Mucosa of descending colon (tissue), 3 donors: ENCODE data around the gene MS4A18. TPM values are rescaled to one million over a fixed set of nuclear protein-coding genes. Genes with fewer than 3 reads are reported as not detected.

ENCODE experiments used
- ATAC-seq: fragments of 200-7000 bp; cut with Tn5 transposase; one replicate; pipeline ENCODE4 v1.9.1; 2020; ENCODE audit warnings: mild to moderate bottlenecking, moderate library complexity
- DNase-seq, 3 donors: peaks; one replicate each; pipeline ENCODE4 v3.0.0-alpha.2; 2020
- H3K36me3 ChIP-seq: fragments of 200-600 bp; one replicate; pipeline ENCODE4 v1.8.0; 2021; ENCODE audit warnings: low read depth, mild to moderate bottlenecking
- H3K4me1 ChIP-seq: fragments of 200-600 bp; one replicate; pipeline ENCODE4 v1.8.0; 2021; ENCODE audit warnings: low read depth, mild to moderate bottlenecking
- H3K4me3 ChIP-seq: fragments of 200-600 bp; one replicate; pipeline ENCODE4 v1.8.0; 2021; ENCODE audit warnings: mild to moderate bottlenecking
- H3K9me3 ChIP-seq: fragments of 200-600 bp; one replicate; pipeline ENCODE4 v1.8.0; 2021; ENCODE audit warnings: mild to moderate bottlenecking
- intact Hi-C, 2 donors: fragments of 100-400 bp; cut with DNase I in 1 of 2; cut with micrococcal nuclease in 1 of 2; formaldehyde crosslinking; loops; one replicate each; pipeline versions ENCODE4 v1.11.0 to v1.11.1; 2022; cut with DNase I, micrococcal nuclease
- total RNA-seq, 3 donors: library from RNA; stranded (reverse); fragmentation: NEBNext Ultra II Directional in 2 of 3; extraction: Animal tissue kit (Norgen Biotek cat#: 25700) in 2 of 3; gene quantifications; one replicate each; pipeline versions ENCODE4 v1.2.1 to v1.2.4, GENCODE V29; 2021 to 2023
- TF ChIP-seq, protein P1 (sequence below): fragments of 200-600 bp; IDR thresholded peaks from one replicate; pipeline ENCODE4 v1.8.0; 2022; ENCODE audit warnings: antibody characterized with exemption, mild to moderate bottlenecking
- donor health status: DM: no; HTN: no; CAD: no; lungs with moderate emphysema.
- donor health status: DM: no; HTN: no; CAD: no.
- donor health status: DM: no; HTN: yes; CAD: no.

MS4A18 gene
- total RNA-seq, 3 donors from 2014 or later, result not detected

DNA sequence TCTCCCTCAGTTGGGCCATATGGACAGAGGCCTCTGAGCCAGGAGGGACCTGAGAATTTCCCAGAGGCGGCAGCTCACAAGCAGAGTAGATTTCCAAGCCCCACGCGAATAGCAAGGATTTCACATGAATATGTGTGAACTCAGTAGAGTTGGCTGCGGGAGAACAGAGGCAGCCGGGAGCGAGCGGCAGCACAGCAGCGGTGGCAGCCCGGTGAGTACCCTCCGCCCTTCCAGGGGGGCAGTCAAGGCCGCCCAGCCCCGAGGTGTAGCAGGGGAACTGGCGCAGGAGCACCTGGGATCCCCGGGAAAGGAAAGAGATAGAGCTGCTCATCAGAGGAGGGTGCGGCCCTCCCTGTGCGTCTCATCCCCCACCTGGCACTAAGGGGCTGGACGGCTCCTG lies 23.7 kb downstream of the MS4A18 start:
- no peaks in the 10 kb centered on the region for H3K9me3 ChIP-seq
- H3K4me1 ChIP-seq, result no peaks in the 10 kb centered on the region
- intact Hi-C loops, result no loop called here
- DNase-seq, result no peak
- TF ChIP-seq, protein P1, sequence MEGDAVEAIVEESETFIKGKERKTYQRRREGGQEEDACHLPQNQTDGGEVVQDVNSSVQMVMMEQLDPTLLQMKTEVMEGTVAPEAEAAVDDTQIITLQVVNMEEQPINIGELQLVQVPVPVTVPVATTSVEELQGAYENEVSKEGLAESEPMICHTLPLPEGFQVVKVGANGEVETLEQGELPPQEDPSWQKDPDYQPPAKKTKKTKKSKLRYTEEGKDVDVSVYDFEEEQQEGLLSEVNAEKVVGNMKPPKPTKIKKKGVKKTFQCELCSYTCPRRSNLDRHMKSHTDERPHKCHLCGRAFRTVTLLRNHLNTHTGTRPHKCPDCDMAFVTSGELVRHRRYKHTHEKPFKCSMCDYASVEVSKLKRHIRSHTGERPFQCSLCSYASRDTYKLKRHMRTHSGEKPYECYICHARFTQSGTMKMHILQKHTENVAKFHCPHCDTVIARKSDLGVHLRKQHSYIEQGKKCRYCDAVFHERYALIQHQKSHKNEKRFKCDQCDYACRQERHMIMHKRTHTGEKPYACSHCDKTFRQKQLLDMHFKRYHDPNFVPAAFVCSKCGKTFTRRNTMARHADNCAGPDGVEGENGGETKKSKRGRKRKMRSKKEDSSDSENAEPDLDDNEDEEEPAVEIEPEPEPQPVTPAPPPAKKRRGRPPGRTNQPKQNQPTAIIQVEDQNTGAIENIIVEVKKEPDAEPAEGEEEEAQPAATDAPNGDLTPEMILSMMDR, result no peak
- no peak for ATAC-seq
- H3K36me3 ChIP-seq, result no peaks in the 10 kb centered on the region
- H3K4me3 ChIP-seq, result no peak overlapping the region

DNA sequence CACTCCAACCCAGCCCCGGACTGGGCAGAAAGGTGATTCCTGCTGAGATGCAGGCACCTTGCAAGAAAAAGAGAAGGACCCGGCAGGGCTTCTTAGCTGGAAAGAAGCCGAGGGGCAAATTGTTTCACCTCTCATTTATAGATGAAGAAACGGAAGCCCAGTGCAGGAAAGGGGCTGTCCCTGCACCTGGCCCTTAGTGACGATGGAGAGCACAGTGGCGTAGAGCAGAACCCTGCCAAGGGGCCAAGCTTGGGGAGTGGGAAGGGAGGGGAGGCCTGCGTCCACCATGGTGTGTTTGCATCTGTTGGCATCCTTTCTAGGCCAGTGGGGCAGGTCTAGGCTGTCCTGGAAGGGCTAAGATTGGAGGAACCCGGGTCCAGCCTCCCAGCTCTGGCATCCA lies 24.3 kb downstream of the MS4A18 start:
- Histone ChIP-seq H3K9me3 (no peaks in the 10 kb centered on the region), H3K36me3 (no peaks in the 10 kb centered on the region), H3K4me1 (no peaks in the 10 kb centered on the region), H3K4me3 (no peak overlapping the region)
- DNase-seq (no peak), ATAC-seq (no peak)
- TF ChIP-seq, protein P1, result no peak
- intact Hi-C loops, result no loop called here

DNA sequence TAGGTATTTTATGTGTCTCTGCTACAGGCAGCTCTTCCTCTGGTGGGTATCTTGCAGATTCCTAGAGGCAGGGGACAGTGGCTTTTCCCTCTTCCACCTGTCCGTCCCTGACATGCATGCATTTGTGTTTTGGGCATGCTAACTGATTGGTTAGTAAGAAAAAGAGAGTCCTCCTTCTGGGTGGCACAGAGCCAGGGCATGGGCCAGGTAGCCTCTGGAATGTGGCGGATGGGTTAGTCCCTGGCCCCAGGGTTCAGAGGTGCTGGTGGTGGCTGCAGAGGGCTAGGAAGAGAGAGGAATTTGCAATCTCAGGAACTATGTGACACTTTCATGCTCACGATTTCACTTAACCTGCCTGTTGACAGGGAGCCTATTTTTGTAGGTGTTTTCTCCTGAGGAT lies 26.4 kb downstream of the MS4A18 start:
- intact Hi-C loops, result no loop called here
- Histone ChIP-seq H3K4me3 (no peak overlapping the region), H3K36me3 (no peaks in the 10 kb centered on the region), H3K4me1 (no peaks in the 10 kb centered on the region), H3K9me3 (no peaks in the 10 kb centered on the region)
- ATAC-seq, result no peak
- DNase-seq, result no peak
- TF ChIP-seq, protein P1, result no peak

DNA sequence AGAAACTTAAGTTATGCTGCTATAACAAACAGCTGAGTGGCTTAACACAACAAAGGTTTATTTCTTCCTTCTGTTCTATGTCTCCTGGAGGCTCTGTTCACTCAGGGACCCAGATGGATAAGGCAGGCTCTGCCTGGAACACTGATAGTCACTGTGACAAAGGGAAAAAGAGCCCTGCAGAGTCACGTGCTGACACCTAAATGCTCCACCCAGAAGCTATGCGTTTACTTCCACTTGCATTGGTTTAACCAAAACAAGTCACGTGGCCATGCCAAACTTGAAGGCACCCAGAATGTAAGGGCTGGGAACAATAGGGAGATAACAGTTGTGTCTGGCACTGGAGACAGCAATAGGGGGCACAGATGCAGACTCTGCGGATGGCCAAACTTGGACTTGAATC lies 28.8 kb downstream of the MS4A18 start:
- TF ChIP-seq, protein P1, result no peak
- no peaks in the 10 kb centered on the region for H3K9me3 ChIP-seq
- H3K36me3 ChIP-seq, result no peaks in the 10 kb centered on the region
- no peaks in the 10 kb centered on the region for H3K4me1 ChIP-seq
- intact Hi-C loops, result no loop called here
- DNase-seq (no peak), ATAC-seq (peak; percentile 36)
- H3K4me3 ChIP-seq, result no peak overlapping the region

DNA sequence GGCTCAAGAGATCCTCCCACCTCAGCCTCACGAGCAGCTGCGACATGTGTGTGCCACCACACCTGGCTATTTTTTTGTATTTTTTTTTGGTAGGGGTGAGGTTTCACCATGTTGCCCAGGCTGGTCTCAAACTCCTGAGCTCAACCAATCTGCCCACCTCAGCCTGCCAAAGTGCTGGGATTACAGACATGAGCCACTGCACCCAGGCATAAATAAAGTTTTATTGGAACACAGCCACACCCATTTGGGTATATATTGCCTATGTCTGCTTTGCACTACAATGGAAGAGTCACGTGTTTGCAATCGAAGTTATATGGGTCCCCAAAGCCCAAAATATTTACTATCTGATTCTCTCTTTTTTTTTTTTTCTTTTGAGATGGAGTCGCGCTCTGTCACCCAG lies 30.4 kb downstream of the MS4A18 start:
- intact Hi-C loops, result no loop called here
- Histone ChIP-seq H3K36me3 (no peaks in the 10 kb centered on the region), H3K4me1 (no peaks in the 10 kb centered on the region), H3K9me3 (no peaks in the 10 kb centered on the region), H3K4me3 (no peak overlapping the region)
- TF ChIP-seq, protein P1, result no peak
- DNase-seq, result no peak
- no peak for ATAC-seq
